GM19438 (cell line): ENCODE measurements around the gene MMP25.
"Not testable (repeated sequence)": the region's sequence is repeated elsewhere in the genome, so short reads cannot be mapped to it uniquely, and the experiment has no call there.

Experiments
- ATAC-seq: cut with Tn5 transposase; IDR thresholded peaks from one replicate; pipeline ENCODE4 v1.9.1; 2021; ENCODE audit warnings: low read depth; ENCODE audit not compliant: unreplicated experiment

MMP25 gene

DNA sequence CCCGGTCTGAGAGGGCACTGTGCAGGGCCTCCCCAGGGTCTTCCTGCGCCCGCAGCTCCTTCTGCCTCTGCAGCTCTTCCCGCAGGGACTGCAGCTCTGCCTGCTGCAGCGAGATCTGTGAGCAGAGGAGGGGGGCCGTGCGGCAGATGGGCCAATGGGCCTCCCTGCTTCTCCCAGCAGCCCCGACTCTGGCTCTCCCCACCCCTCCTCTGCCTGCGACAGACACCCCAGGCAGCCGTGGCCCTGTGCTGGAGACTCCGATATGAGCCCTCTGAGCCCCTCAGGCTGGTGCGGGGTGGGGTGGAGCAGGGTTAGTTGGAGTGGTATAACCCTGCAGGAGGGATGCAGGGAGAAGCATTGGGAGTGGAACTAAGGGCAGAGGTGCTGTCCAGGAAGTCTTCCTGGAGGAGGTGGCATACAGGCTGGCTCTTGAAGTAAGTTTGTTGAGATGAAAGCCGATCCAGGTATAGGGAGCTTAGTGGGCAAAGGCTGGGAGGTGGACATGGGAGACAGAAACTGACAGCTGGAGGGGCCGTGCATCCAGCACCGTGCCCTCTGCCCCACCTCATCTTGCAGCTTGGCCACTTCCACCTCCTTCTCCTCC is 17.5 kb upstream of the MMP25 start:
- no peak for ATAC-seq

DNA sequence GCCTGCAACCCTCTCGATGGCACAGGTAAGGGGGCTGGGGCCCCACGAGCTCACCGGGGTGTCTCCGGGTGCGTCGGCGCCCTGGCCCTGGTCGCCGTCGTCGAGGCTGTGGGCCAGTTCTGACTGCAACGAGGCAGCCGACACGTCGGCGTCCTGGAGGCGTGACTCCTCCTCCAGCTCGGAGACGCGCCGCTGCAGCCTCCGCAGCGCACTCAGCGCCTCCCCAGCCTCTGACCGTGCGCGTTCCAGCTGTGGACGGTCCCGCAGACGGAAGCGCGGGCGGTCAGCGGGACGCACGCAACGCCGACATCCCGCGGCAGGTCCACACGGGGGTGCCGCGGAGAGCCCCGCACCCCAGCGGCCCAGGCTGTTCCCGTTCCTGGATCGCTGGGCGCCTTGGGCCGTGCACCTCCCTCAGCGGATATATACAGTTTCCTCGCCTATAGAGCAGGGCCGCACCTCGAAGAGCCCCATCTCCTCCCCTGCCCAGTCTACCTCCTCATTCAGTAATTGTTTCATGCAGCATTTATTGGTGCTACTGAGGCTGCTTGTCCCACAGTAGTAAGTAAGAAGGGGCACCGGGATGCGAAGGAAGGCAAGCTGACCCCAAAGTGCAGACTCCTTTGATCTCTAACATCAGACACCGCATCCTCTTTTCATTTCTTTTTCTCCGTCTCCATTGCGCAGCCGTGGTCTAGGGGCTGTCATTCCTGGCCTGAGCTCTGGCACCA is 16.7 kb upstream of the MMP25 start:
- ATAC-seq, result no peak

DNA sequence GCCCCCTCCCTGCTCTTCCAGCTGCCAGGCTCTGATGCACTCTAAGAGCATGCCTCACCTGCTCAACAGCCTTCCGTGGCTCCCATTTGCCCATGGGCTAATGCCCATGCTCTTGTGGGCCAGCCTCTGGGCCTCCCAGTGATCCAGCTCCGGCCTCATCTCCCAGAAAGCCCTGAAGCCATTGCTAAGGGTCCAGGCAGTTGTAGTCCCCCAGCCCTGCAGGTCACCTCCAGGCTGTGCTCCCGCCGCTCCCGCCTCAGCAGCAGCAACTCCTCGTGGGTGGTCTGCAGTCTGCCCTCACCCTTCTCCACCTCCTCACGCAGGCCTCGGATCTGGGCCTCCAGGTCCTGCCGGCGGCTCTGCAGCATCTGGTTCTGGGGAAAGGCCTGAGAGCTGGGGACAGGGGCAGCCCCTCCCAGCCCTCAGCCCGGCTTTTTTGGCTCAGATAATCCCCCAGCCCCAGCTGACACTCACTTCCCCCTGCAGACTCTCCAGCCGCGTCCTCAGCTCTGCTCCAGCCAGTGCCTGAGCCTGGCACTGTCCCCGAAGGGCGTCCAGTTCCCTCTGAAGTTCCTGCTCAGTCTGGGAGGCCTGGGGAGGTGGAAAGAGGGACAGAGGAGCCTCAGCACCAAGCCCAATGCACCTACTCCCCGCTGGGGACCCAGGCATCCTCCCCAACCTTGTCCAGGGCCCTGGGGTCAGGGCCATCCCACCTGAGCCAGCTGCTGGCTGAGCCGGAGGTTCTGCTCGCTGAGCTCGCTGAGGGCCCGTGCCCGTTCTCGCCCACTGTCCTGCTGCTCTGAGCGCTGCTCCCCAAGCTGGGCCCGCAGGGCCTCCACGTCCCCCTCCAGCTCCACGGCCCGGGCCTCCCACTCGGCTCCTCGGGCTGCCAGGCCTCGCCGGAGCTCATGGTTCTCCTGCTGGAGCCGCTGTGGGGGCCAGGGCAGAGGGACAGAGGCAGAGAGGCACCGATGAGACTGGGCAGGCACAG is 15.8 kb upstream of the MMP25 start:
- ATAC-seq, result no peak

- no peak for ATAC-seq
Observed at GRCh38 chr16:3032624-3033023, 13.7 kb upstream of the MMP25 start.

DNA sequence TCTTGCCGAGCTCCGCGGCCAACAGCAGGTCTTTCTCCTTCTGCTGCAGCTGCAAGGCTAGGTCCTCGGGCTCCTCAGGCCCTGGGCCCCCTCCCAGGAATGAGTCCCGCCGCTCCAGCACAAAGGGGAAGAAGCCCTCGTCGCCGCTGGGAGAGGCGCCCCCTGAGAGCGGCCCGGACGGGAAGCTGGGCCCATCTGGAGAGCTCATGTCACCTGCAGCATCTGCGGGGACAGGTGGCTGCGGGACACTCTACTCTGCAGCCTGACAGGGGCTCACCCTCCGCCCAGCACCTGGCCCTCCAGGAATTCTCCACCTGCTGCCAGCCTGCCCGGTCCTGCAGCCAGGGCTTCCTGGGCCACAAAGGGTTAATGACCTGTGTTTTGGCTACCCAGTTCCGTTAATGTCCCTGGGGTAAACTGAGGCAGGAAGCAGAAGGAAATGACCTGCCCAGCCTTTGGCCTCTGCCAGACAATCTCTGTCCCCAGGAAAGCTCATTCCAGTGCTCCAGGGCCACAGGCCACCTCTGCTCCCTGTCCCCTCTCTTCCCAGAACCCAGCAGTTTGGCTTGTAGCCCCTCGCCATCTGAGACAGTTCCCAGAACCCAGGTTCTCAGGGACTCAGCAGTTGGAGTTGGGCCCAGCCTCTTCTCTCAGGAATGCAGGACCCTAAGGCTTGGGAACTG is 10.9 kb upstream of the MMP25 start:
- no peak for ATAC-seq

DNA sequence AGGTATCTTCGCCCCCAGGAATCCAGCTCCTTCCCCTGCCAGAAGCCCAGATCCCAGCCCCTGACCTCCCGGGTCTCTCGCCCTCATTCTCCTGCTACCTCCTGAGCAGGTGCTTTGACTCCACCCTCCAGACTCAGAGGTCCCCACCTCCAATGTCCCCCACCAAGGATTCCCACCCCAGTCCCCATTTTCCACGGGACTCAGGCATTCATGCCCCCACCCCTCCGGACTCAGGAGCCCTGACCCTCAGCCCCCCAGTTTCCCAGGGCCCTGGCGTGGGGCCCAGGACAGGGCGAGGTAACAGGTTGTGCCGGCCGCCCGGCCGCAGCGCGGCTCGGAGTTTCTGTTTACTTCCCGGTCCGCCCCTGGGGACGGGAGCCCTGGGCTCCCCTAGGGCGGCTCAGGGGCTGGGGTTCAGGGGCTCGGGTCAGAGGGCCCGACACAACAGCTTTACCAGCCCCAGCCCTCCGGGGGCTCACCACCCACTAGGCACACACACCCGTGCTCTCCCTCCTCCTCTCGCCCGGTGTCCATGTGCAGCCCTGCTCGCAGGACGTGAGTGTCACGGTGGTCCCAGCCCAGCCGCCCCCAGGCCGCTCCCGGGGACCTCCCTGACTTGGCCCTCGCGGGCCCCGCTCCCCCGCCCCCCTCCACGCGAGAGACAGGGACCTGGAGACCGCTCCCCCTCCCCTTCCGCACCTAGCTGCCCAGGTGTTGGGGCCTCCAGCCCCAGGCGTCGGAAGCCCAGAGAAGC is 10.2 kb upstream of the MMP25 start:
- no peak for ATAC-seq

- ATAC-seq, result no peak
Observed at GRCh38 chr16:3036726-3037315, 9.5 kb upstream of the MMP25 start, which contains the start of gene BICDL2. TSS of gene BICDL2 (minus strand) at chr16:3036944. CDS start at chr16:3035496, 1,448 bp downstream.

DNA sequence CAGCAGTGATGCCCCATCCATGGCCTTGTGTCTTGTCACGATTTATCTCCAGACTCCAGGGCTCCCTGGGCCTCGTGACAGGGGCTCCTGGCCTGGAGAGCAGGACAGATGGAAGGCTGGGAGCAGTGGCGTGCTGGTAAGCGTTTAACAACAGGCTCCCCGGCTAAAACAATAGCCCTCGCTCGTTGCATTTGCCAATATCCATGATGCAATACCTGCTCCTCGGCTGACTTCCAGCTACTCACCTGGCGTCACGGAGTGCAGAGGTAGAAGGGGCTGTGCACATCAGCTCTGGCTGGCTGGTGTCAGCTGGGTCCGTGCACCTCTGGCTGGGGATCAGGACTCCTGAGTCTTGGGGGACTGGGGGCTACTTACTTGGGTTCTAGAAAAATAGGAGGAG is 8.1 kb upstream of the MMP25 start:
- ATAC-seq, result no peak

DNA sequence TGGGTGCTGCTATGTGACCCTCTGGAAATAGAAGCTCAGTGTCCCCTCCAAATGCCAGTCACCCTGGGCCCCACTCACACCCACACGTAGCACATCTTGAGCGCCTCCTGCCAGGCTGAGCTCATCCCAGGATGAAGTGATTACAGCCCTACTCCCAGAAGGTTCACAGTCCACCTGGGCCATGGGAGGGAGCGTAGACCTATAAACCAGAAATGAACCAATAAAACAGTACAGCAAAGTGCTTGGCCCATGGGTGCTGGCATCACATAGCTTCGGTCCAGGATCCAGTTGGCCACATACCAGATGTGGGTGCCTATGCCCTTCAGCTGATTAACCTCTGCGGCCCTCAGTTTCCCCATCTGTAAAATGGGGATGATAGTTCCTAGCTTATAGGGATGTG is 7.5 kb upstream of the MMP25 start:
- no peak for ATAC-seq

- no peak for ATAC-seq
Observed at GRCh38 chr16:3042376-3042775, 4.0 kb upstream of the MMP25 start.

GRCh38 chr16:3044708-3045107 is 1.7 kb upstream of the MMP25 start:
- ATAC-seq, result no peak

- no peak for ATAC-seq
Observed at GRCh38 chr16:3046641-3047386, 453 bp downstream of the MMP25 start.

DNA sequence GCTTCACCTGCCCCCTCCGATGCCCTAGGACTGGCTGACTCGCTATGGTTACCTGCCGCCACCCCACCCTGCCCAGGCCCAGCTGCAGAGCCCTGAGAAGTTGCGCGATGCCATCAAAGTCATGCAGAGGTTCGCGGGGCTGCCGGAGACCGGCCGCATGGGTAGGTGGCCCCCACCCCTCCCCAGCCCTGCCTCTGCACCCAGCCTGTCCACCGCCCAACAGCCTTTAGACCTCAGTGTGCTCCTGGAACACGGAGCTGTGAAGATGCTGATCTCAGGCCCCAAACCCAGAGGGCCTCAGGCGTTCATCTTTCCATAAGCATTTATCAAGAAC is 993 bp downstream of the MMP25 start:
- ATAC-seq, result no peak

DNA sequence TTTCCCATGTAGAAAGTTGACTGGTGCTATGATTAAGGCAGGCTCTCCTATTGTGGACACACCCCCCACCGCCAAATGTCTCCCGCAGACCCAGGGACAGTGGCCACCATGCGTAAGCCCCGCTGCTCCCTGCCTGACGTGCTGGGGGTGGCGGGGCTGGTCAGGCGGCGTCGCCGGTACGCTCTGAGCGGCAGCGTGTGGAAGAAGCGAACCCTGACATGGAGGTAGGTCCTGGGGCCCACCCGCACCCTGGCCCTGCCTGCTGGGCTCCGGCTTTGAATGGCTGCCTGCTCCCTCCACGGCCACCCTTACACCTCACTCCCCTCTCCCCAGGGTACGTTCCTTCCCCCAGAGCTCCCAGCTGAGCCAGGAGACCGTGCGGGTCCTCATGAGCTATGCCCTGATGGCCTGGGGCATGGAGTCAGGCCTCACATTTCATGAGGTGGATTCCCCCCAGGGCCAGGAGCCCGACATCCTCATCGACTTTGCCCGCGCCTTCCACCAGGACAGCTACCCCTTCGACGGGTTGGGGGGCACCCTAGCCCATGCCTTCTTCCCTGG is 3.6 kb downstream of the MMP25 start:
- ATAC-seq, result no peak

- no peak for ATAC-seq
Observed at GRCh38 chr16:3050487-3050886, 4.1 kb downstream of the MMP25 start.

- ATAC-seq, result no peak
Observed at GRCh38 chr16:3051009-3051408, 4.6 kb downstream of the MMP25 start.

GRCh38 chr16:3051494-3051893 is 5.1 kb downstream of the MMP25 start:
- no peak for ATAC-seq

DNA sequence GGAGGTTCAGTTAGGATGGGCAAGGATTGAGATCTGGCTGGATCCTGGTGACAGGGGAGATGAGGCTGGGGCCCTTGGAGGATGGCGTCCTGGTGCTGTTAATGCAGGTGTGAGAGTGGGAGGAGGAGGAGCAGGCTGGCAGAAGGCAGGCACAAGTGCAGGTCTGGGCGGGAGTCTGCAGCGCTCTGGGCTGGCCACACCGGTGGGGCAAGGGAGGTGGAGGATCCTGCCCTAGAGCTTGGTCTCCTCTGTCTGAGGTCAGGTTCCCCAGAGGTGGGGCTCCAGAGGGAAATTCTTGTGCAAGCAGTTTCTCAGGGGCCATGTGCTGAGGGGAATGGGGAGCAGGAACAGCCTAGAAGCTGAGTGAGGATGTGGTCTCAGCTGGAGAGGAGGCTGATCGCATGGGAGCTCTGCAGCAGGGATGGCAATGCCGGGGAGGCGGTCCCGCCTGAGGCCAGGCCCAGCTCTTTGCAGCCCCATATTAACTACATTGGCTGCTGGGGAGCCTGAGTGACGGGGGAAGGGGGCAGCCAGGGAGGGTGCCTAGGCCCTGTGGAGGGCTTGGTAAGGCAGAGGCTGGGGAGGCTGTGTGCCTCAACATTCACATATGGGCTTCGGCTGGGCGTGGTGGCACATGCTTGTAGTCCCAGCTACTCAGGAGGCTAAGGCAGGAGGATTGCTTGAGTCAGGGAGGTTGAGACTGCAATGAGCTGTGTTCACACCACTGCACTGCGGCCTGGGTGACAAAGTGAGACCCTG is 6.4 kb downstream of the MMP25 start:
- not testable (repeated sequence) for ATAC-seq
